A673 (cell line): ENCODE measurements around the gene LRP1B. TPM values are rescaled to one million over a fixed set of nuclear protein-coding genes. Genes with fewer than 3 reads are reported as not detected.

Experiments
- BruUV-seq: library from RNA; stranded (reverse); fragments of 400-500 nt; replicated peaks from 2 replicates; lab custom pipeline; 2021; lab: Mats Ljungman, UMichigan
- CTCF ChIA-PET: fragments of 300-600 bp; sonication (Branson Sonifier 250); formaldehyde crosslinking; loops from one replicate; lab custom pipeline; 2022; ENCODE audit warnings: antibody characterized with exemption; lab: Charles Lee
- POLR2A ChIA-PET: fragments of 300-600 bp; sonication (Branson Sonifier 250); formaldehyde crosslinking; loops from one replicate; lab custom pipeline; 2022; ENCODE audit warnings: antibody characterized with exemption; ENCODE audit not compliant: low non-redundant PET; lab: Charles Lee
- DNase-seq: peaks from one replicate; pipeline ENCODE4 v3.0.0-alpha.2; 2015; ENCODE audit warnings: low spot score
- H3K27ac ChIP-seq: fragments of 200-600 bp; sonication (generic); 2 replicates; pipeline ENCODE4 v1.5.1; 2016; ENCODE audit warnings: mixed run types, low read depth, mild to moderate bottlenecking, mixed read lengths, antibody characterized with exemption, low read length; ENCODE audit not compliant: poor library complexity, severe bottlenecking
- H3K27me3 ChIP-seq: fragments of 200-600 bp; sonication (generic); replicated peaks from 2 replicates; pipeline ENCODE4 v1.6.1; 2017; ENCODE audit warnings: mixed run types, low read depth, mild to moderate bottlenecking, mixed read lengths, antibody characterized with exemption, low read length; ENCODE audit not compliant: insufficient read depth, poor library complexity
- H3K36me3 ChIP-seq: fragments of 200-600 bp; sonication (generic); 2 replicates; pipeline ENCODE4 v1.6.1; 2016; ENCODE audit warnings: mixed run types, mild to moderate bottlenecking, mixed read lengths, antibody characterized with exemption, low read length; ENCODE audit not compliant: insufficient read depth, poor library complexity, severe bottlenecking
- H3K4me1 ChIP-seq: fragments of 200-600 bp; sonication (generic); 2 replicates; pipeline ENCODE4 v1.6.1; 2017; ENCODE audit warnings: mixed run types, mild to moderate bottlenecking, mixed read lengths, antibody characterized with exemption, low read length; ENCODE audit not compliant: insufficient read depth, poor library complexity, severe bottlenecking
- H3K4me3 ChIP-seq: fragments of 200-600 bp; sonication (generic); 2 replicates; pipeline ENCODE4 v1.5.1; 2016; ENCODE audit warnings: low read depth, mixed run types, mild to moderate bottlenecking, mixed read lengths, low read length; ENCODE audit not compliant: poor library complexity, severe bottlenecking
- H3K9me3 ChIP-seq: fragments of 200-600 bp; sonication (generic); 2 replicates; pipeline ENCODE4 v1.6.1; 2016; ENCODE audit warnings: mixed run types, low read depth, mild to moderate bottlenecking, mixed read lengths, antibody characterized with exemption, low read length; ENCODE audit not compliant: poor library complexity, severe bottlenecking
- EZH2 ChIP-seq: fragments of 200-600 bp; sonication (generic); IDR thresholded peaks from 2 replicates; pipeline ENCODE4 v1.6.1; 2017; ENCODE audit warnings: borderline replicate concordance, low read depth, mild to moderate bottlenecking, mixed read lengths, antibody characterized with exemption, low read length; ENCODE audit not compliant: poor library complexity, severe bottlenecking
- intact Hi-C: fragments of 100-400 bp; cut with micrococcal nuclease; formaldehyde crosslinking; loops from one replicate; pipeline ENCODE4 v1.10.0; 2022; ENCODE audit not compliant: unreplicated experiment
- total RNA-seq: library from RNA; stranded (reverse); gene quantifications from 2 replicates; pipeline ENCODE4 v1.2.3, GENCODE V29; 2021
- TF ChIP-seq, protein P1 (sequence below): fragments of 300-800, 200-600 bp; sonication (generic); conservative IDR thresholded peaks from 2 replicates; pipeline ENCODE4 v1.5.1; 2017; ENCODE audit warnings: low read depth, mild to moderate bottlenecking, antibody characterized with exemption, low read length, moderate library complexity, mixed read lengths

Gene LRP1B
- total RNA-seq, 1 experiment from 2014 or later, result 9.9 TPM

DNA sequence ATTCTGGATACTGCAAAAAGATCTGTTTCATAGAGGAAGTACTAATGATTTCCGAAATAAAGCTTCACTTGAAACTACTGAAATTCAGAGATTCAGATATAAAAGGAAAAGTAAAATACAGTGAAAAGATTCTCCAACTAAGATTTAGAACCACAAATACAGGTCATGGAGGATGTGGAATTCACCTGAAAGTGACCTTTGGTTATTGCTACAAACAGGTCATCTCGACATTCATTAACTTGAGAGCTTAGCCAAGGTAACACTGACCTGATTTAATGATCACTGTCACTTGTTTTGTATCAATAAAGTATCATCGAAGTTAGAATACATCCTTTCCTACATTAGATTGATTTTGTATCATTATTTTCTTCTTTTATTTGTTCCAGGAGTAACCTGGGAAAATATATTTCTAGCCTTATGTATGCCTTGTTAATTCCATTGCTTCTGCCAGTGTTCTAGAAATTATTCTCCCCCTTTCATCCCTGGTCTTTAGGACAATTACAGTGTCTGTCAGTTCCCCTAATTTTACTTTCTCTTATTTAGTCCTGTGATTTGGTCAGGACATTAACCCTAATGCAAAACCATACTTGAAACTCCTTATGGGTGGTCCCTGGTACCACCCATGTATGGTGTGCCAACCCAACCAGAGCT lies 420.1 kb downstream of the LRP1B start:
- no peak overlapping the region for H3K27ac ChIP-seq
- H3K27me3 ChIP-seq, result no peaks in the 10 kb centered on the region
- ChIA-PET CTCF (no interaction called here), POLR2A (no interaction called here)
- H3K36me3 ChIP-seq, result no peaks in the 10 kb centered on the region
- intact Hi-C loops, result no loop called here
- DNase-seq, result no peak
- H3K9me3 ChIP-seq, result no peaks in the 10 kb centered on the region
- H3K4me3 ChIP-seq, result no peak overlapping the region
- TF ChIP-seq, protein P1, sequence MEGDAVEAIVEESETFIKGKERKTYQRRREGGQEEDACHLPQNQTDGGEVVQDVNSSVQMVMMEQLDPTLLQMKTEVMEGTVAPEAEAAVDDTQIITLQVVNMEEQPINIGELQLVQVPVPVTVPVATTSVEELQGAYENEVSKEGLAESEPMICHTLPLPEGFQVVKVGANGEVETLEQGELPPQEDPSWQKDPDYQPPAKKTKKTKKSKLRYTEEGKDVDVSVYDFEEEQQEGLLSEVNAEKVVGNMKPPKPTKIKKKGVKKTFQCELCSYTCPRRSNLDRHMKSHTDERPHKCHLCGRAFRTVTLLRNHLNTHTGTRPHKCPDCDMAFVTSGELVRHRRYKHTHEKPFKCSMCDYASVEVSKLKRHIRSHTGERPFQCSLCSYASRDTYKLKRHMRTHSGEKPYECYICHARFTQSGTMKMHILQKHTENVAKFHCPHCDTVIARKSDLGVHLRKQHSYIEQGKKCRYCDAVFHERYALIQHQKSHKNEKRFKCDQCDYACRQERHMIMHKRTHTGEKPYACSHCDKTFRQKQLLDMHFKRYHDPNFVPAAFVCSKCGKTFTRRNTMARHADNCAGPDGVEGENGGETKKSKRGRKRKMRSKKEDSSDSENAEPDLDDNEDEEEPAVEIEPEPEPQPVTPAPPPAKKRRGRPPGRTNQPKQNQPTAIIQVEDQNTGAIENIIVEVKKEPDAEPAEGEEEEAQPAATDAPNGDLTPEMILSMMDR, result no peak
- TF ChIP-seq EZH2, result no peak
- BruUV-seq, result no TSS peak
- H3K4me1 ChIP-seq, result no peaks in the 10 kb centered on the region

DNA sequence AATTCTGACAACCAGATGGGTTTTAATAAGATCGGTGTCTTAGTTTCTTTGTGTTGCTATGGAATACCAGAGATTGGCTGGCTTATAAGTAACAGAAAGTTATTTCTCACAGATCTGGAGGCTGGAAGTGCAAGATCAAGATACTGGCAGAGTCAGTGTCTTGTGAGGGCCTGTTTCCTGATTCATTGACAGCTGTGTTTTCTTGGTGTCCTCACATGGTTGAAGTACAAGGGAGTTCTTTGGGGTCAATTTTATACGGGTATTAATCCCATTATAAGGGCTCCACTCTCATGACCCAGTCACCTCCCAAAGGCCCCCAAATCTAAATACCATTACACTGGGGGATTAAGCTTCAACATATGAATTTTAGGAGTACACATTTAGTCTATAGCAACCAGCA lies 421.1 kb downstream of the LRP1B start:
- CTCF ChIA-PET, result no interaction called here

DNA sequence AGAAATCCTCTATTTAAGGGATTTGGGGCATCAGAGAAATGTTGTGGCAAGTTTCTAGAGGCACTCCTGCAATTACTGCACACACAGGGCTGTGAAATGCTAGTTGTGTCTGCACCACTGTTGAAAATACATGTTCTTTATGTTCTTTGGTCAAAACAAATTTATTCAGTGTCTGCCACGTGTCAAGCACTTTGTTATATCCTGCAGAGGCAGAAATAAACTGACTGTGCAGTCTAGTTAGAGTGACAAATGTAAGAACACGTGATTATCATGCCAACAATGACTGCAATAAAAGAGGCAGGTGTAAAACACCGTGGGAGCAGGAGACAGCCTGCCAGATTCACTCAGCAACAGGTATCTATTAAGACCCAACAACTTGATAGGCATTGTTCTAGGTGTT lies 423.3 kb downstream of the LRP1B start:
- POLR2A ChIA-PET, result no interaction called here
- BruUV-seq, result no TSS peak
- Histone ChIP-seq H3K9me3 (no peaks in the 10 kb centered on the region), H3K4me1 (peaks cover 21% of the 10 kb centered on the region), H3K27me3 (no peaks in the 10 kb centered on the region), H3K36me3 (no peaks in the 10 kb centered on the region), H3K4me3 (no peak overlapping the region), H3K27ac (no peak overlapping the region)
- DNase-seq, result no peak
- TF ChIP-seq EZH2, result no peak
- TF ChIP-seq, protein P1, result no peak
- CTCF ChIA-PET, result no interaction called here
- intact Hi-C loops, result no loop called here

More for the DNA sequence above, 421.1 kb downstream of the LRP1B start:
- no peak overlapping the region for H3K27ac ChIP-seq
- no peak for DNase-seq
- BruUV-seq, result no TSS peak
- H3K4me3 ChIP-seq, result no peak overlapping the region
- TF ChIP-seq EZH2, result no peak
- TF ChIP-seq, protein P1, result no peak
- no peaks in the 10 kb centered on the region for H3K9me3 ChIP-seq
- no peaks in the 10 kb centered on the region for H3K36me3 ChIP-seq
- H3K4me1 ChIP-seq, result no peaks in the 10 kb centered on the region
- no peaks in the 10 kb centered on the region for H3K27me3 ChIP-seq
- POLR2A ChIA-PET, result no interaction called here
- intact Hi-C loops, result no loop called here
